ENCODE data around the gene PGD. TPM values are rescaled to one million over a fixed set of nuclear protein-coding genes. Genes with fewer than 3 reads are reported as not detected.
A peak's percentile ranks its signal among the peaks of the same experiment; 100 is the strongest.
"Not testable (repeated sequence)": the region's sequence is repeated elsewhere in the genome, so short reads cannot be mapped to it uniquely, and the experiment has no call there.

The PGD gene
- polyA plus RNA-seq, 4 donors = 156 to 195 (median 185) TPM

DNA sequence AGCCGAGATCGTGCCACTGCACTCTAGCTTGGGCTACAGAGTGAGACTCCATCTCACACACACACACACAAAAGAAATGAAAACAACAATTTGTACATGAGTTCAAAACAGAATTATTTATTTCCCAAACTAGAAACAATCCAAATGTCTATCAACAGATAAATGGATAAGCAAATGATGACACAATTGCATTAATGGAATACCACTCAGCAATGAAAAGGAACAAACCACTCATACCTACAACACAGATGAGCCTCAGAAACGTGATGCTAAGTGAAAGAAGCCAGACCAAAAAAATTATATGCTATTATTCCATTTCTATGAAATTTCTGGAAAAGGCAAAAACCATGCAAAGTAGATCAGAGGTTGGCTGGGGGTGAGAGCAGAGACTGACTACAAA is 2.0 kb upstream of the PGD start:
- no peak for DNase-seq (ENCODE audit: low read depth in 4 of 4, low spot score in 3 of 4)

DNA sequence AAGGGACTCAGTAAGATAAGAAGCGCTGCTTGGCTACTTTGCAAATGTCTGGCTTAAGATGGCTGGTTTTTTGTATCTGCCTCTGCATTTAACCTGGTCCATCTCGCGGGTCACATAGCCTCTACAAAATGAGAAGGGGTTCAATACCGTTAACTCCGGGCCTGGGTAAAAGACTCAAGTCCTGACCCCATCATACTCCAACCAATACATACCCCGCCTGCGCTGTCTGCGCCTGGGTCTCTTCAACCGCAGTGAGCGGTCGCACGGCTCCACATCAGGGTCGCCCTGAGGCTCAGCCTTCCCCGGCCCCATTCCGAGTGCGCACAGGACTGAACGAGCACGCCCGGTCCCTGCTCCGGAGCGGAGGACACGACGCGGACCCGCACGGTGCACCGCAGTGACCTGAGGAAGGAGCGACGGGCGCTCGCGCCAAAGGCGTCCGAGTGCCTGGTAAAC is 558 bp upstream of the PGD start:
- no peak for DNase-seq (ENCODE audit: low read depth in 4 of 4, low spot score in 3 of 4)

DNA sequence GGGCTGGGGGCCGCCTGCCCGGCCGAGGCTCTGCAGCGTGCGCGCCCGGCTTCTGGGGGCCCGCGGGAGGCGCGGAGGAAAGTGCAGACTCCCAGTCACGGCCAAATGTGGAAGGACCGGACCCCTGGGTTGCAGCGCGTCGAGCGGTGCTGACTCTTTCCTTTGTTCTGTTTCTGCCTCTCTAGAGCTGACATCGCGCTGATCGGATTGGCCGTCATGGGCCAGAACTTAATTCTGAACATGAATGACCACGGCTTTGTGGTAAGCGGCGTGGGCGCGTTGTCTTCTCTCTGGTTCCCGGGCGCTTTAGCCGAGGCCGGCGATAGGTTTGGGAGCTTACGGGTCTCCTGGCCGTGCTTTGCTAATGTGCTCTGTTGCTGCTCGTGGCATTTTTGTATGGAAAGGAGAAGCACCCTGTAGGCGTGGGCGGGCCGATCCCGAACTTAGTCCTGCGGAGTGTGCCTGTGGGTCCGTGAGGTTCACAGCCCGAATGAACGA is 629 bp downstream of the PGD start:
- no peak for DNase-seq (ENCODE audit: low read depth in 4 of 4, low spot score in 3 of 4)

DNA sequence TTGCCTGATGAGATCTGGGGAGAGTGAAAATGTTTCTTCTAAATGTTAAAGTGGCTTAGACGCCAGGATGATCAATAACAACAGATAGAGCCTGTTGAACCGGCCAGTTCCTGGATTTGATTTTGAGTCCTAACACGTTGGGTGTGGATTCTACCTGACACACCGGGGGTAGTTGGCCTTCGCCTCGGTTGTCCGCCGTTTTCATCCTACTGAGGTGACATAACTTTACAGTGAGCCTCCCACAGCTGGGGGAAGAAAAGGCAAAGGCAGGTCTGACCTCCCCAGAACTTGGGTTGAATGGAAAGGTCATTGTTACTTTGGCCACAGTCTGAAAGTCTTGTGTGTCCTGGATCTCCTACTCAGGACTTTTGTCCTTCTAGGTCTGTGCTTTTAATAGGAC is 1.1 kb downstream of the PGD start:
- no peak for DNase-seq (ENCODE audit: low read depth in 4 of 4, low spot score in 3 of 4)

DNA sequence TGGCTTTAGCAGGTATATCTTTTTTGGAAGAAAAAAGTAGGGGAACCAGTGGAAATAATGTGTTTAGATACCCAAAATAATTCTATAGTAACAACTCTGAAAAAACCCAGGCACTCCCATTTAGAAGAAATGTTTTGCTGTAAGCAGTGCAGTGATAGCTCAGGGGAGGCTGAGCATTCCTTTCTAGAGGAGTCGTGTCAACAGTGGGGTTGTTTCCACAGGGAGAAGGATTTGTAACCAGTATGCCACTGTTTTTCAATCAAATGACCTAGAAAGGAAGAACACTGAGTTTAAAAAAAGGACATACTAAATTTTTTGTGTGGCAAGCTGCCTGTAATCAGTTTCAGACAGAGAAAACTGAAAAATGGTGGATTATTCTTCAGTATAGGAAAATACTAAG is 2.4 kb downstream of the PGD start:
- DNase-seq (ENCODE audit: low read depth in 4 of 4, low spot score in 3 of 4) = no peak

DNA sequence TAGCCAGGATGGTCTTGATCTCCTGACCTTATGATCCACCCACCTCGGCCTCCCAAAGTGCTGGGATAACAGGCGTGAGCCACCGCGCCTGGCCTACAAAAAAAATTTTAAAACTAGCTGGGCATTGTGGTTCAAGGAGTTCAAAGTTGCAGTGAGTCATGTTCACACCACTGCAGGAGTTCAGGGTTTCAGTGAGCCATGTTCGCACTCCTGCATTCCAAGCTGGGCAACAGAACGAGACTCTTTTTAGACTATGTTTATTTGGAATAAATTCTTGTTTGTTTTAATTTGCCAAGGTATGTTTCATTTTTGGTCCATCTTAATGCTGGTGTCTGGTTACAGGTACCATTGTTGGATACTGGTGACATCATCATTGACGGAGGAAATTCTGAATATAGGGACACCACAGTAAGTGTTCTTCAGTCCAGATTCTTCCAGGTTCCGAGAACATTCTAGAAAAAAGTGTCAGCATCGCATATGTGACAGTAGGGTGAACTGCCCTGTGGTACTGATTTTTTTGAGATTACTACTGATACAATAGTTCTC is 3.9 kb downstream of the PGD start:
- no peak for DNase-seq (ENCODE audit: low read depth in 4 of 4, low spot score in 3 of 4)

DNA sequence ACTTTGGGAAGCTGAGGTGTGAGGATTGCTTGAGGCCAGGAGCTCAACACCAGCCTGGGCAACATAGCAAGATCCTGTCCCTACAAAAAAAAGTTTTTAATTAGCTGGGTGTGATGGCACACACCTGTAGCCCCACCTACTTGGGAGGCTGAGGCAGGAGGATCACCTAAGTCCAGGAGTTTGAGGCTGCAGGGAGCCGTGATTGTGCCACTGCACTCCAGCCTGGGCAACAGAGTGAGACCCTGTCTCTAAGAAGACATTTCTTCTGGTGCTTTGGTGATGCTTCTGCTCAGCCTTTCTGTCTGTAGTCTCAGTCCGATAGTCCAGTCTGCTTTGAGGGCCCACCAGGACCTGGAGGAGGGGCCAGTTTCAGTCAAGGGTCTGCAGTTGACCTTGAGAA is 8.3 kb downstream of the PGD start:
- DNase-seq (ENCODE audit: low read depth in 4 of 4, low spot score in 3 of 4) = no peak

DNA sequence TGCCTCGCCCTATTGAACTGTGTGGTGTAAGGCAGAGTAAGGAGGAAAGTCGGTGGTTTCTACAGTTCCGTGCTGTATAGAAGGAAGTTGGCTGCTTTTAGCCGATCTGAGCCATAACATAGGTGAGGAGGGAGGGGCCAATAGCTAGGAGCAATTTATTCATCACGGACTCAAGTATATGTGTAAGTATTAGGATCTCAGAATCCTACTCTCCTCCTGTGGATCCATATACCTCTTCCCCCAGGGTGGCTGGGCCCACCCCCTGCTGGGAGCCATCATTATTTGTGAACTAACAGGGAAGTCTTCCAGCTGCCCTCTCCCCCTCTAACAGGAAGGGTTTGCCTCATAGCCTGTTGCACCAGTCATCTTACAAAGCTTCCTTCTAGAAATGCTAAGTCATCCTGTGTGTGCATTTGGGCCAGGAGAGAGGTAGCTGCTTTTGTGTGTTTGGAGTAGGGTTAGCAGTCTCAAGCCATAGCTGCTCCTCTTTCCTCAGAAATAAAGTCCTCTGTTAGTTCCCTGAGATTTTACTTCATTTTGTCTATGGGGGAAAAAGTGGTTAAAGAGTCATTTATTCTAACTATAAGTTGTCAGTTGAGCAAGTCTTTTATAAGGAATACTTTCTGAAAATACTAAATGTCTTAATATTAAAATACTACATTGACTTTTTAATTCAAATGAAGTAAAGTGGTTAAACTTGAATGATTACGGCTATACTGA is 16.5 kb downstream of the PGD start:
- no peak for DNase-seq (ENCODE audit: low read depth in 4 of 4, low spot score in 3 of 4)

DNA sequence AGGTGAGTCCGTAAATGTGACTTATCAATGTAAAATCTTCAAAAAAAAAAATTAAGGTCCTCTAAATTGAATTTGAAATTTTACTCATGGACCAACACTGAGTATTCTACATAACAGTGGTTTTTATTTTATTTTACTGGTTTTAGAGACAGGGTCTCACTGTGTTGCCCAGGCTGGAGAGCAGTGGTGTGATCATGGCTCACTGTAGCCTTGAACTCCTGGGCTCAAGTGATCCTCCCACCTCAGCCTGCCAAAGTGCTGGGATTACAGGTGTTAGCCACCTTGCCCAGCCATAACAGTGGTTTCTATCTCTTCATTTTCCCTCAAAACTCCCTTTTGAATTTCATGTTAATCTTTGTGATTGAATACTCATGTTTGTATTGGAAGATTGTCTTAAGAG is 17.1 kb downstream of the PGD start:
- not testable (repeated sequence) for DNase-seq (ENCODE audit: low read depth in 4 of 4, low spot score in 3 of 4)

DNA sequence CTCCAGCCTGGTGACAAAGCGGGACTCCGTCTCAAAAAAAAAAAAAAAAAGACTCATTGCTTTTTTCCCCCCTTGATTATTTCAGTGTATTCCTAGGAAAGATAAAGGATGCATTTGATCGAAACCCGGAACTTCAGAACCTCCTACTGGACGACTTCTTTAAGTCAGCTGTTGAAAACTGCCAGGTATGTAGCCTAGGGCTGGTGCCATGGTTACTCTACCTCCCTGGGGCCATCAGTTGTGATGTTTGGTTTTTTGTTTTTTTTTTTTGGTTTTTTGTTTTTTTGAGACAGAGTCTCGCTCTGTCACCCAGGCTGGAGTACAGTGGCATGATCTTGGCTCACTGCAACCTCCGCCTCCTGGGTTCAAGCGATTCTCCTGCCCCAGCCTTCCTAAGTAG is 19.9 kb downstream of the PGD start:
- not testable (repeated sequence) for DNase-seq (ENCODE audit: low read depth in 4 of 4, low spot score in 3 of 4)

DNA sequence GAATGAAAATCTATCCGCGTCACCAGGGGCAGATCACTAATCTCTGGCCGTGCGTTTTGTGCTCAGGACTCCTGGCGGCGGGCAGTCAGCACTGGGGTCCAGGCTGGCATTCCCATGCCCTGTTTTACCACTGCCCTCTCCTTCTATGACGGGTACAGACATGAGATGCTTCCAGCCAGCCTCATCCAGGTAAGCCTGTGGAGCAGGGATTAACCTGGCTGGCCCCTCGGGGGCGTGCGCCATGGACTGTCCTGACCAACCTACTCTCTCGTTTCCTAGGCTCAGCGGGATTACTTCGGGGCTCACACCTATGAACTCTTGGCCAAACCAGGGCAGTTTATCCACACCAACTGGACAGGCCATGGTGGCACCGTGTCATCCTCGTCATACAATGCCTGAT is 20.5 kb downstream of the PGD start:
- no peak for DNase-seq (ENCODE audit: low read depth in 4 of 4, low spot score in 3 of 4)

DNA sequence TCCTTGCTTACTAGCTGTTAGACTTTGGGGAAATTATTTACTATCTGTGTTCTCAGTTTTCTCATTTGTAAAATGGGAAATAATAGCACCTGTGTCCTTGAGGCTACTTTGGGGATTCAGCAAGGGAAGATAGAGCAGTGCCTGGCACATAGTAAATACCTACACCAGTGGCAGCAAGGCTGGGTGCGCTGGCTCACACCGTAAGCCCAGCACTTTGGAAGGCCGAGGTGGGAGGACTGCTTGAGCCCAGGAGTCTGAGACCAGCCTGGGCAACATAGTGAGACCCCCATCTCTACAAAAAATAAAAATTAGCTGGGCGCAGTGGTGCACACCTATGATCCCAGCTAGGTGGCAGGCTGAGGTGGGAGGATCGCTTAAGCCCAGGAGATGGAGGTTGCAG is 22.8 kb downstream of the PGD start:
- DNase-seq (ENCODE audit: low read depth in 4 of 4, low spot score in 3 of 4) = no peak

DNA sequence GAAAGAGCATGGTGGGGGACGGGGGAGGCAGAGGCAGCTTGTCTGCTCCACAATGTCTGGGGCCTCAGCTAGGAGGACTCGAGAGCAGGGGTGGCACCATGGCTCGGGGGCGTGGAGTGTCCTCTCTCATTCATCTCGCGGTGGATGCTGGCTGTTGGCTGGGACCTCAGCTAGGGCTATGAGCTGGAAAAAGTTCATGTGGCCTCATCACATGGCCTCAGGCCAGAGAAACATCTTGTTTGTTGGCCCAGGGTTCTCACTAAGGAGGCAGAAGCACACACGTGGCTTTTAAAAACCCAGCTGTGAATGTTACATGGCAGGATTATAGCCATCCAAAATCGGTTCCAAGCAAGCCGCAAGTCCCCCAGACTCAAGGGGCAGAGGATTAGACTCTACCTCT is 25.2 kb downstream of the PGD start:
- no peak for DNase-seq (ENCODE audit: low read depth in 4 of 4, low spot score in 3 of 4)

DNA sequence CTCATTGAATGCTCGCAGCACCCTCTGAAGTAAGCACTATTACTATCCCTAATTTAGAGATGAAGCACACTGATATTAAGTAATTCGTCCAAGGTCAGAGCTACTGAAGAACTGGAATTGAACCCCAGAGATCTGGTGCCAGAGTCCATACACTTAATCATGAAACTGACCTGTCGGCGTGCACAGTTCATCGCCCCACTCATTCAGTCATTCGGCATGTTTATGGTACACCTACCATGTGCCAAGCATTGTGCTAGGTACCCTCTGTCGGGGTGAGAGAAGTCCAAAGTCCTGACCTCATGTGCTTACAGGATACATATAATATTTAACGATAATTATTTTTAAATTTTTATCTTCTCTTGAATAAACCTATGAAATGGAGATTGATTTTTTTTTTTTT is 25.8 kb downstream of the PGD start:
- no peak for DNase-seq (ENCODE audit: low read depth in 4 of 4, low spot score in 3 of 4)

DNA sequence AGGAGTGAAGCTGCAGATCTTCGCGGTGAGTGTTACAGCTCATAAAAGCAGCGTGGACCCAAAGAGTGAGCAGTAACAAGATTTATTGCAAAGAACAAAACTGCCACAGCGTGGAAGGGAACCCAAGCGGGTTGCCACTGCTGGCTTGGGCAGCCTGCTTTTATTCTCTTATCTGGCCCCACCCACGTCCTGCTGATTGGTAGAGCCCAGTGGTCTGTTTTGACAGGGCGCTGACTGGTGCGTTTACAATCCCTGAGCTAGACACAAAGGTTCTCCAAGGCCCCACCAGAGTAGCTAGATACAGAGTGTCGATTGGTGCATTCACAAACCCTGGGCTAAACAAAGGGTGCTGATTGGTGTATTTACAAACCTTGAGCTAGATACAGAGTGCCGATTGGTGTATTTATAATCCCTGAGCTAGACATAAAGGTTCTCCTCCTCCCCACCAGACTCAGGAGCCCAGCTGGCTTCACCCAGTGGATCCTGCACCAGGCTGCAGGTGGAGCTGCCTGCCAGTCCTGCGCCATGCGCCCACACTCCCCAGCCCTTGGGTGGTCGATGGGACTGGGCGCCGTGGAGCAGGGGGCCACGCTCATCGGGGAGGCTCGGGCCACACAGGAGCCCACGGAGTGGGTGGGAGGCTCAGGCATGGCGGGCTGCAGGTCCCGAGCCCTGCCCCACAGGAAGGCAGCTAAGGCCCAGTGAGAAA is 27.1 kb downstream of the PGD start:
- not testable (repeated sequence) for DNase-seq (ENCODE audit: low read depth in 4 of 4, low spot score in 3 of 4)

DNA sequence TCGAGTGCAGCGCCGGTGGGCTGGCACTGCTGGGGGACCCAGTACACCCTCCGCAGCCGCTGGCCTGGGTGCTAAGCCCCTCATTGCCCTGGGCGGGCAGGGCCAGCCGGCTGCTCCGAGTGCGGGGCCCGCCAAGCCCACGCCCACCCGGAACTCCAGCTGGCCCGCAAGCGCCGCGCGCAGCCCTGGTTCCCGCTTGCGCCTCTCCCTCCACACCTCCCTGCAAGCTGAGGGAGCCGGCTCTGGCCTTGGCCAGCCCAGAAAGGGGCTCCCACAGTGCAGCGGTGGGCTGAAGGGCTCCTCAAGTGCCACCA is 27.6 kb downstream of the PGD start:
- DNase-seq (ENCODE audit: low read depth in 4 of 4, low spot score in 3 of 4) = not testable (repeated sequence)

DNA sequence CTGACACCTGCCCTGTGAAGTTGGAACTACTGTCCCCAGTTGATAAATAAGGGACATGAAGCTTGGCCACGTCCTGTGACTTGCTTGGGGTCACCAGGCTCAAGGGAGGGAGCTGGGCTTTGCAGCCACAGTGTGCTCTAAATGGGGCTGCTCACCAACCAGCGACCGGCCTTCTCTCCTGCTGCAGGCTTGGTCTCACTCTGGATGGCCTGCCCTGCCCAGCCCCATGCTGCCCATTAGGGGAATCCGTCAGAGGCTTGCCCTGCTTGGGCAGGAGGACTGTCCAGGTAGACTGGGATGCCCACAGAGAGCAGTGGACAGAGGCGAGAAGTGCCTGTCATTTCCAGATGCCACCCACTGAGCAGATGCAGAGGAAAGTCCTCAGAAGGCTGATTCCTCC is 30.1 kb downstream of the PGD start:
- DNase-seq (ENCODE audit: low read depth in 4 of 4, low spot score in 3 of 4) = no peak

DNA sequence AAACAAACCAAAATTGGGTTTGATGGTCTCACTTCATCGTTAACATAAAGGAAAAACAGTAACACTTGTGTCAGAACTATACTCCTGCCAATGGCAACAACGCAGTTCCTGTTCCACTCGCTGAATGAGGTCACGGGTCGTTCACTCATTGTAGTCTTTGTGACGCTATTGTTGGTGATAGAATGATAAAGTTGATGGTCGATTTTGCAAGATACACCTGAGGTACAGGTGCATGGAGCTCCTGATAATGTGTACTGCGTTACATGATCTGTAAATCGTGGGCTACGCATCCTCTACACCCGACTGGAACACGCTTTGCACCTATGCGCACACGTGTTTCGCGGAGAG is 31.0 kb downstream of the PGD start:
- no peak for DNase-seq (ENCODE audit: low read depth in 4 of 4, low spot score in 3 of 4)

DNA sequence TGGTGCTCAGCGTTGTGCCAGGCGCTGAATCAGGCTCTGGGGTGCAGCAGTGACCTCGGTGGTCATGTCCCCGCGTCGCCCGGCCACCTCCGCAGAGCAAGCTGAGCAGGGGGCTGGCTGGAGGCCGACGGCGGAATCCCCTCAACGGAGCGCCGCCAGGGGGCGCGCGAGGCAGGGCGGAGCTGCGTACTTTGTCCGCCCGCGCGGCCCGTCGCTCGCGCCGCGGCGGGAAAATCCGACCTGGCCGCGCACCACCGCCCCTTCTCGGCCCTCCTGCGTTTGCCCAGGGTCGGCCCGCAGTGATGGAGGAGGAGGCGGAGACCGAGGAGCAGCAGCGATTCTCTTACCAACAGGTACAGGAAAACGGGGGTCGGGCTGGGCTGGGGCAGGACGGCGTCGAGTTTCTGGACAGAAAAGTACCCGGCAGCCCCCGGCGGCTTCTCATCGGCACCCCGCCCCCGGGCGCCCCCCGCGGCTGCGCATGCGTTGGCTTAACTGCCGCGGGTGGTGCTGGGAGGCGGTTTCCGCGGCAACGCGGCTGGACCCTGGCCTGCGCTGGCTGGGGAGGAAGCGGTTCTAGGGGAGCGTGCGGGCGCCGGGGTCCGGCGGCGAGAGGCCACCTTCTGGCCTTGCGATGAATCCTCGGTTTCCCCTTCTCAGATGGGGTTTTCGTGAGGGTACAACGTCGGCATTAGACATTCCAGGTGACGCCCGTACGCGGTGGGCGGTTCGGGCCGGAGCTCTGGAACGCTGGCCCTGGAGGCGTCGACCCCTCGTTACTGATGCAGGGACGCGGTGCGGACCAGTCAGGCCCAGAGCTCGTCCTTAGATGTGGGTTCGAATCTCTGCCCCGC is 31.6 kb downstream of the PGD start, which contains the start of gene CENPS:
TSS of gene CENPS (plus strand) at position 218 of the 854 bp plus-strand sequence. CDS start at position 303, 85 bp downstream.
- DNase-seq (ENCODE audit: low read depth in 4 of 4, low spot score in 3 of 4) = peak; percentile 77 to 89 (median 84)

DNA sequence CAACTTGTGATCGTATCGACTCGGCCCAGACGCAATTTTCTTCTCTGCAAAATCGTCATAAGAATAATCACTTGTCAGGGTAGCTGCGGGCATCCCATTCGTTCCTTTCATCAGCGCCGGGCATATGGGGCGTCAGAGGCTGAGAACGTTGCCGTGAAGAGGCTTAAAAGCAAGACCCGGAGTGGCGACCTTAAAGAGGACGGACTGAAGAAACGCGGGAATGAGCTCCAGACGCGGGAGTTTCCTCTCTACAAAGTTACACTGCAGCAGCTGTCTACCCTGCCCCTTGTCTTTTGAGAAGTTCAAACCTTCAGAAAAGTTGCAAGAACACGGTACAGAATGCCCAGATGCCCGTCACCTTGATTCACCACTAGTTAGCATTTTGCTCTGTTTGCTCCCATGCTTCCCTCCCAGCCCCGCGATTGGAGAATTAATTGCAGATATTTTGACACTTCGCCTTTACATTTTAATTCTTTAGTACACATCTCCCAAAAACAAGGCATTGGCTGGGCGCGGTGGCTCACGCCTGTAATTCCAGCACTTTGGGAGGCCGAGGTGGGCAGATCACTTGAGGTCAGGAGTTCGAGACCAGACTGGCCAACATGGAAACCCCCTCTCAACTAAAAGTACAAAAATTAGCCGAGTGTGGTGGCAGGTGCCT is 32.3 kb downstream of the PGD start:
- no peak for DNase-seq (ENCODE audit: low read depth in 4 of 4, low spot score in 3 of 4)
